VCaP (cell line): ENCODE data around the gene DNAH8.

ENCODE experiments used
- H3K27ac ChIP-seq: fragments of 450-650 bp; 2 replicates; pipeline ENCODE4 v1.5.1; 2017
- TF ChIP-seq, protein P1 (sequence below): fragments of 450-650 bp; conservative IDR thresholded peaks from 2 replicates; pipeline ENCODE4 v1.5.1; 2017; ENCODE audit warnings: mild to moderate bottlenecking, moderate library complexity

Gene DNAH8

DNA sequence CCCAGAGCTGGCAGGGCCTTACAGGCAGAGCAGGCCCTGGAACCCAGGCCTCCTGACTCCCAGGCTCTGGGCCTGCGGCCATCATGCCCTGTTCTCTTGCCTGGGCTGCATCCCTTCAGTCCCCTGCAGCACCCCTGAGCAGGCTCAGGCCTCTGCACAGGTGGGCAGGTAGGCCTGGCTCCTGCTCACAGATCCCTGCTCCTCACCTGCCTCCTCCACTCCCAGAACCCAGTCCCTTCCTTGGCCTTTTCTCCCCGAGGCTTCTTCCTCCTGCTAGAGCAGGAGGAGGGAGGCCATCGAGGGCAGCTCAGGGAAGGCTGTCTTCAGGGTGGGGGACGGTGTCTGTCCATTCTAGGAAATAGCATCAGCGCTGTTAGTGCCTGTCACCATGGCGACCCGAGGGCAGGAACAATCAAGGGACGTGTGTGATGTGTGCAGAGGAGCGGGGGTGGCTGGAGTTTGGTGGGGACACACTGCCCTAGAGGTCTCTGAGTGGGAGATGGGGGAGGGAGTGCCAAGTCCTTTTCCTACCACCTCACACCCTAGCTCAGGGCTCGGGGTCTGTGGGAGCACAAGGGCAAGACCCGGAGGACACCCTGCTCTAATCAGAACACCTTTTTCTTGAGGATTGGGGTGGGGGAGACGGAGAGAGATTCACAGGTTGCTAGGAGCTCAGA lies 360.0 kb downstream of the DNAH8 start:
- no peak overlapping the region for H3K27ac ChIP-seq
- TF ChIP-seq, protein P1, sequence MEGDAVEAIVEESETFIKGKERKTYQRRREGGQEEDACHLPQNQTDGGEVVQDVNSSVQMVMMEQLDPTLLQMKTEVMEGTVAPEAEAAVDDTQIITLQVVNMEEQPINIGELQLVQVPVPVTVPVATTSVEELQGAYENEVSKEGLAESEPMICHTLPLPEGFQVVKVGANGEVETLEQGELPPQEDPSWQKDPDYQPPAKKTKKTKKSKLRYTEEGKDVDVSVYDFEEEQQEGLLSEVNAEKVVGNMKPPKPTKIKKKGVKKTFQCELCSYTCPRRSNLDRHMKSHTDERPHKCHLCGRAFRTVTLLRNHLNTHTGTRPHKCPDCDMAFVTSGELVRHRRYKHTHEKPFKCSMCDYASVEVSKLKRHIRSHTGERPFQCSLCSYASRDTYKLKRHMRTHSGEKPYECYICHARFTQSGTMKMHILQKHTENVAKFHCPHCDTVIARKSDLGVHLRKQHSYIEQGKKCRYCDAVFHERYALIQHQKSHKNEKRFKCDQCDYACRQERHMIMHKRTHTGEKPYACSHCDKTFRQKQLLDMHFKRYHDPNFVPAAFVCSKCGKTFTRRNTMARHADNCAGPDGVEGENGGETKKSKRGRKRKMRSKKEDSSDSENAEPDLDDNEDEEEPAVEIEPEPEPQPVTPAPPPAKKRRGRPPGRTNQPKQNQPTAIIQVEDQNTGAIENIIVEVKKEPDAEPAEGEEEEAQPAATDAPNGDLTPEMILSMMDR: no peak

DNA sequence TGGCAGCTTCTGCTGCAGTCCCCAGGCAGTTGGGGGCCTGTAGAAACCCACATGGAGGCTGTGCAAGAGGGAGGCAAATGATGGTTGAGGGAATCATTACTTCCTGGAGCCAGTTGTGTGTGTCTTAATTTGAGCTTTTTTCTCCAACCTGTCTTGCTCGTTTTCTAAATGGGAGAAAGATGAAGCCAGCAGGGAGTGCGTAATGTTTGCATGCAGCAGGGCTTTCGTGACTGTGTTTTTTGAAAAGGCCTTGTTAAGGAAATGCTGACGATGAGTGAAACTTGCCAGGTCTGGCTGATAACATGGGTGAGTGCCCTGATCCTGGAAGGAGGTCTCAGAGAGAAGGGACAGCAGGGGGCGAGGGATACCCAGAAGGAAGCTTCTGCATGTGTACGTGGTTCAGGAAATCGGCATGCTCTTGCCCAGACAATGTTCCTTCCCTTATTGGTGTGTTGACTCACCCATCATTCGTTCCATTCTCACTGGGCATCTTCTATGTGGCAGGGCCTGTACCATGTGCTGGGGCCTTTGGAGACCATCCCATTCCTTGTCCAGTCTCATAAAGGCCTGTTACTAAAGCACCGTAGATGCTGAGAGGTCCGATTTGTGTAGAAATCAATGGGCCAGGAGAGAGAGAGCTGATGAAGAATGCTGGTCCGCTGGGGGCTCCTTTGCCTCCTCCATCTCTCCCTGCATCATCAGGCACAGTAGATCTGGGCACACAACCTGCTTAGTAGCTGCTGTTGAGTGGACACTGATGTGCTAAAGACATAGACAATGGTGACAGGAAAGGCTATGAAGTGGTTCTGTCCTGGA lies 360.9 kb downstream of the DNAH8 start:
- no peak overlapping the region for H3K27ac ChIP-seq
- TF ChIP-seq, protein P1: no peak

DNA sequence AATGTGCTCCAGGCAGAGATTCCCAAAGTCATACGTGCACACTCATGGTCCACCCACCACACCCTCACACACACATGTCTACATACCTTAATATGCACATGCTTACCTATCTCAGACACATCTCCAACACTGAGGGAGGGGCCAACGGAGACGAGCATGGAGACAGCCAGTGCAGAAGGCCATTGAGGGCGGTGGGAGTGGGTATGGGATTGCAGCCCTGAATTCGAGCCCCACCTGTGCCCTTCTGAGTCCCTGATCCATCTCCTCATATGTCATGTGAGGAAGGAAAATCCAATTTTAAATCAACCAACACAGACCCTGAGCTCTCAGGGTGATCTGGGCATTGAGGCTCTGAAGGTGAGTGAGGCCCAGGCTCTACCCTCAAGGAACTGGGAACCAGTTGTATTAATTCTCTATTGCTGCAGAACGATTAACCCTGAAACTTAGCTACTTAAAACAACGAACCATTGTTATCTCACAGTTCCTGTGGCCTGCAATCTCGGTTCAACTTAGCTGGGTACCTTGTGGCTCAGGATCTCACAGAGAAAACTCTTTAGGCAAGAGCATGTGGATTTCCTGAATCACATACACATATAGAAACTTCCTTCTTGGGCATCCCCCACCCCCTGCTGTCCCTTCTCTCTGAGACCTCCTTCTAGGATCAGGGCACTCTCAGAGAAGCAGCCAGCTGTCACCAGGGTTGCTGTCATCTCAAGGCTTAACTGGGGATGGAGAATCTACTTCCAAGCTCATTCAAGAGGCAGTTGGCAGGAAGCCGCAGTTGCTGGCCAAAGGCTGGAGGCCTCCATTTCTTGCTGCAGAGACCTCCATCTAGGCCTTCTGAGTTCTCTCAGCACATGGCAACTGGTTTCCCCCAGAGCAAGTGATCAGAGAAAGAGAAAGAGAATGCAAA lies 361.8 kb downstream of the DNAH8 start:
- TF ChIP-seq, protein P1: no peak
- H3K27ac ChIP-seq: no peak overlapping the region

DNA sequence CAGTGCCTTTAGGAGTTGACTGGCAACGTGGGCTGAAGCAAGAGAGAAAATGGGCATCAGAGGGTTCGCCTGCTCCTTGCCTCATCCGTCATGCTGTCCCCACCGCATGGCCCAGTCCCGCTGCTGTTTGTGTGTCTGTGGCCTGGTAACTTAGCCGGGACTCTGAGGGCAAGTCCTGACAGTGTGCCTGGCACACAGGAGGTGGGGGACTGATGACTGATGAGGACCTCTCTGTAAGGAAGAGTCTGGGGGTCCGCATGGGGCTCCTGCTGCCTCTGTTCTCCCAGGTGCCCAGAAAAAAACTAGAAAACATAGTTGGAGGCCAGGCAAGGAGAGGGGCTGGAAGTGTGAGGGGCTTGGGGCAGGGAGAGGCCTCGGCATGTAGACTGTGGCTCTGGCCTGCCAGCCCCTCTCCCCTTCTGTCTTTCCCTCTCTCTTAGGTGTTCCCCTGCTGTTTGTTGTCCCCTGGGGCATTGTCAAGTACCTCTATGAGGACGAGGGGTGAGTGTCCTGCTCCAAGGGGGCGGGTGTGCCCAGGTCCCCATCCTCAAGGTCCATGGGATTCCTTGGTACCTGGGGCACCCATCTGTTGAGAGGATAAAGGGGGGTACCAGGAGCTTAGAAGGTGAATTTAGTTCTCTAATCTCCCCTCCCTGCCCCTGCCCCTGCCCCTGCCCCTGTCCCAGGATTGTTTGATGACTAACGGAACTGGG lies 362.9 kb downstream of the DNAH8 start:
- no peak overlapping the region for H3K27ac ChIP-seq
- TF ChIP-seq, protein P1: no peak

DNA sequence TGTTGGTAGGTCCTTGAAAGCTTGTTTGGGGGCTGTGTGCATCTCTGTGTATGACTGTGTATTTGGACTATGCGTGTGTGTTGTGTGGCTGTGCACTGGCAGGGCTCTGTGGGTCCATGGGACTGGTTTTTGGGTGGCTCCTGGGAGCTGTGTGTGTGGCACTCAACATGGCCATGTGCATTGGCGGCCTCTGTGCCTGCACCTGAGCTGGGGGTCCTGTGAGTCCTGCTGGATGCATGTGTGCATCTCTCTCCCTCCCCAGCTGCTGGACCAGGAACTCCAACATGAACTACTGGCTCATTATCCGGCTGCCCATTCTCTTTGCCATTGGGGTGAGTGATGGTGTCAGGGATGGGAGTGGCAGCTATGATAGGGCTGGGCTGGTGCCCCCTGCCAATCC lies 363.6 kb downstream of the DNAH8 start:
- TF ChIP-seq, protein P1: no peak
- no peak overlapping the region for H3K27ac ChIP-seq

DNA sequence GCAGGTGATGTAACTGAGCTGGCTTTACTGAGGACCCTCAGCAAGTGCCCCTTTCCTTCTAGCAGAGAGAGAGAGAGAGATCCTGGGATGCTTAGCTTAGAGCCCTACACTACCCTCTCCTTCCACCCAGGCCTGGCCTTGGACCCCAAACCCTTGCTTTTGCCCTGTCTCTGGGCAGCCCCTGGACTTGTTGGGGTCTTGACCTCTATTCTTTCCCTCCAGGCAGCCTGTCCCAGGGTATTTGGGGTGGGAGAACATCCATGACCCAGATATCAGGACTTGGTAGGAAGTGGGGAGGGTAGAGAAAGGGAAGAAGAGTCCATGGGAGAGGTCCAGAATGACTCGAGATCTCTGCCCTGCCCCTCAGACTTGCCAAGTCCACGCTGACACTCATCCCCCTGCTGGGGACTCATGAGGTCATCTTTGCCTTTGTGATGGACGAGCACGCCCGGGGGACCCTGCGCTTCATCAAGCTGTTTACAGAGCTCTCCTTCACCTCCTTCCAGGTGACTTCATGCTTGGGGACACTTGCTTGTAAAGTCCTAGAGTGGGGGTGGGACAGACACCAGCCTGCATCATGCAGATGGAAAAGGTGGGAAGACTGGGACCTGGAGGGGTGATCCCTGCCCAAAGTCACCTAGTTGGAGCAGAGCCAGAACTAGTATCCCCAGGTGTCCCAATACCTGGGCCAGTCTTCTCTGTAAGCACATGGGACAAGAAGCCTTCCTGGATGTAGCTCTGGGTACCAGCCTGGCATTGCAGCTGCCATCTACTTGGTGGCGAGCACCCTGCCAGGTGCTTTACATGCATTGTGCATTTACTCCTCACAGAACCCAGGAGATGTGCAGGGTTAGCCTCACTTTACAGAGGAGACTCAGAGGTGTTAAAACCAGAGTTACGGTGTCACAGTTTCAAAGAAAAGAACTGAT lies 364.4 kb downstream of the DNAH8 start:
- TF ChIP-seq, protein P1: no peak
- no peak overlapping the region for H3K27ac ChIP-seq
